Activated CD4-positive, alpha-beta memory T cell treated with anti-CD3 and anti-CD28 coated beads for 36 hours (primary cell): ENCODE measurements around the gene MCF2L2. TPM values are rescaled to one million over a fixed set of nuclear protein-coding genes. Genes with fewer than 3 reads are reported as not detected.

Experiments used
- CTCF ChIA-PET: fragments of 350-600 bp; sonication (Branson Sonifier 250); formaldehyde crosslinking; loops from one replicate; lab custom pipeline; 2021; ENCODE audit warnings: antibody characterized with exemption, inconsistent platforms; lab: Charles Lee
- POLR2A ChIA-PET: fragments of 350-600 bp; sonication (Branson Sonifier 250); formaldehyde crosslinking; loops from one replicate; lab custom pipeline; 2021; ENCODE audit warnings: antibody characterized with exemption; lab: Charles Lee
- DNase-seq: peaks from one replicate; pipeline ENCODE4 v3.0.0-alpha.2; 2020
- H3K27ac Mint-ChIP-seq: one replicate; pipeline ENCODE4 v1.8.0; 2021; ENCODE audit warnings: mixed read lengths
- H3K27me3 Mint-ChIP-seq: one replicate; pipeline ENCODE4 v1.8.0; 2021; ENCODE audit warnings: mixed read lengths
- H3K36me3 Mint-ChIP-seq: one replicate; pipeline ENCODE4 v1.8.0; 2021; ENCODE audit warnings: mixed read lengths
- H3K4me1 Mint-ChIP-seq: one replicate; pipeline ENCODE4 v1.8.0; 2021; ENCODE audit warnings: low read depth, mixed read lengths
- H3K4me3 Mint-ChIP-seq: one replicate; pipeline ENCODE4 v1.8.0; 2021; ENCODE audit warnings: mild to moderate bottlenecking, mixed read lengths
- H3K9me3 Mint-ChIP-seq: one replicate; pipeline ENCODE4 v1.8.0; 2021; ENCODE audit warnings: mixed read lengths
- intact Hi-C: fragments of 100-400 bp; cut with micrococcal nuclease; formaldehyde crosslinking; loops from one replicate; pipeline ENCODE4 v1.15.1; 2023
- total RNA-seq, 2 experiments: library from RNA; stranded (reverse); gene quantifications; one replicate each; pipeline ENCODE4 v1.2.3, GENCODE V29; 2021

The MCF2L2 gene
- total RNA-seq, 2 experiments from 2014 or later = 3.9 to 4.7 TPM

DNA sequence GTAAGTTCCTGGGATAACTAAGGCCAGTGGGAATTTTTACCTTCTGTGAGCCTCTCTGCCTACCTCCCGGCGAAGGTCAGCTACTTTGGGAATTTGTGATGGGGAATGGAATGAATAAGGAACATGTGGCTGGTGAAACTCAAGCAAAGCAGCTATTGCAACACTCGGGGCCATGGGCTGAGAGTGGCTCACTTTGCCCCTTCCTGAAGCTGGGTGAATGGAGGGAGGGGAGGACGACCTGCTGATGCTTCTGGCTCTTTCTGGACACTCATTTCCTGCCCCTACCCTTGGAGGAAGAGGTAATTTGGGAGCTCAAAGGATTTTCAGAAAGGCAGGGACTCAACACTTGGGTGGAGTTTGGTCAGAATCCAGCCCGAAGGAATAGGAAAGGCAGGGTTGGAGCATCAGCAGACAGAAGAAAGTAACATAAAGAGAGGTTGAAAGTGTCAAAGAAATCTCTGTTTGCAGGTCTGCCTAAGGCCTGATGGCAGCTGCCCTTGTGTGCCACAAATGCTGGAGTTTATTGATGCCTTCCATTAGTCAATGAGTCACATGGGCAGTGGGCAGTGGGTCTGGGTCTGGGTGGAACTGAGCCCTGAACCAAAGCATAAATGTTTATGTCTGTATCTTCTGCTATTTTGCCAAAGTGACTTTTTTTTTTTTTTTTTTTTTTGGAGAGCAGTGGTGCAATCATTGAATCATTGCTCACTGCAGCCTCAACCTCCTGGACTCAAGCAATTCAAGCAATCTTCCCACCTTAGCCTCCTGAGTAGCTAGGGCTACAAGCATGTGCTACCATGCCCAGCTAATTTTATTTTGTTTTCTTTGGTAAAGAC is 278.3 kb downstream of the MCF2L2 start:
- Mint-ChIP-seq H3K27me3 (no peaks in the 10 kb centered on the region), H3K4me1 (no peaks in the 10 kb centered on the region), H3K9me3 (no peaks in the 10 kb centered on the region), H3K36me3 (peaks cover 4% of the 10 kb centered on the region), H3K4me3 (no peak overlapping the region), H3K27ac (no peak overlapping the region)
- ChIA-PET CTCF (no interaction called here), POLR2A (no interaction called here)
- no peak for DNase-seq
- intact Hi-C loops = no loop called here

DNA sequence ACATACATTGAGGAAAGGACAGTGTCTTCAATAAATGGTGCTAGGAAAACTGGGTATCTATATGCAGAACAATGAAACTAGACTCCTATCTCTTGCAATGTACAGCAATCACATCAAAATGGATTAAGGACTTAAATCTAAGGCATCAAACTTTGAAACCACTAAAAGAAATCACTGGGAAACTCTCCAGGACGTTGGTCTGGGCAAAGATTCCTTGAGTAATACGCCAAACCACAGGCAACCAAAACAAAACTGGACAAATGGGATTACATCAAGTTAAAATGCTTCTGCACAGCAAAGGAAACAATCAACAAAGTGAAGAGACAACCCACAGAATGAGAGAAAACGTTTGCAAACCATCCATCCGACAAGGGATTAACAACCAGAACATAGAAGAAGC is 280.4 kb downstream of the MCF2L2 start:
- intact Hi-C loops = no loop called here
- Mint-ChIP-seq H3K4me3 (no peak overlapping the region), H3K27me3 (no peaks in the 10 kb centered on the region), H3K27ac (no peak overlapping the region), H3K9me3 (no peaks in the 10 kb centered on the region), H3K4me1 (no peaks in the 10 kb centered on the region), H3K36me3 (no peaks in the 10 kb centered on the region)
- DNase-seq = no peak
- ChIA-PET CTCF (no interaction called here), POLR2A (no interaction called here)

DNA sequence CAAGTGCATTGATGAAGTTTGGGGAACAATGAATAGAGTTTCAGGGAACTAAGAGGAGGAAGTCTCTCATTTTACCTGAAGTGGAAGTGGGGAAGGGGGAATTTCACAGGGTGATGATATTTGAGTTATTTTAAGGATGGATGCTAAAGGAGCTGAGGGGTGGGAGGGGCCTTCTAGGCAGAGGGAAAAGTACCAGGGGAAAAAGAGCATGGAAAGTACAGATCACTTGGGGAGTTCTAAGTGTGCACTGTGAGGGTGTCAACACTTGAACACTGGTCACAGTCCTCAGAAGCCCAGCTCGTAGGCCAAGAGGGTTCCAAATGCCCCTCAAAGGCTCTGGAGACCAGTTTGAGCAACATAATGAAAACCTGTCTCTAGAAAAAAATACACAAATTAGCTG is 284.1 kb downstream of the MCF2L2 start:
- Mint-ChIP-seq H3K4me1 (no peaks in the 10 kb centered on the region), H3K36me3 (no peaks in the 10 kb centered on the region), H3K27me3 (no peaks in the 10 kb centered on the region), H3K27ac (no peak overlapping the region), H3K4me3 (no peak overlapping the region), H3K9me3 (no peaks in the 10 kb centered on the region)
- CTCF ChIA-PET = interaction anchor here (0.7 kb wide), 1 partner anchor 22 kb away, joined by 3 read pairs; no protein-coding TSS in a partner anchor
- intact Hi-C loops = no loop called here
- POLR2A ChIA-PET = no interaction called here
- no peak for DNase-seq

GRCh38 chr3:183142199-183142598 is 286.2 kb downstream of the MCF2L2 start:
- H3K9me3 Mint-ChIP-seq = no peaks in the 10 kb centered on the region
- intact Hi-C loops = no loop called here

GRCh38 chr3:183134844-183135243 is 293.6 kb downstream of the MCF2L2 start:
- H3K27ac Mint-ChIP-seq = no peak overlapping the region
- H3K4me3 Mint-ChIP-seq = no peak overlapping the region
- CTCF ChIA-PET = no interaction called here
- no peaks in the 10 kb centered on the region for H3K4me1 Mint-ChIP-seq
- no peak for DNase-seq
- intact Hi-C loops = no loop called here
- no peaks in the 10 kb centered on the region for H3K27me3 Mint-ChIP-seq
- H3K36me3 Mint-ChIP-seq = peaks cover 10% of the 10 kb centered on the region
- POLR2A ChIA-PET = no interaction called here
- H3K9me3 Mint-ChIP-seq = peaks cover under 1% of the 10 kb centered on the region

More at GRCh38 chr3:183142199-183142598, 286.2 kb downstream of the MCF2L2 start:
- H3K27me3 Mint-ChIP-seq = no peaks in the 10 kb centered on the region
- POLR2A ChIA-PET = no interaction called here
- H3K27ac Mint-ChIP-seq = no peak overlapping the region
- CTCF ChIA-PET = interaction anchor here (1.5 kb wide), 1 partner anchor 240 kb away, joined by 4 read pairs; no protein-coding TSS in a partner anchor
- H3K4me1 Mint-ChIP-seq = no peaks in the 10 kb centered on the region
- H3K36me3 Mint-ChIP-seq = no peaks in the 10 kb centered on the region
- no peak overlapping the region for H3K4me3 Mint-ChIP-seq
- no peak for DNase-seq

DNA sequence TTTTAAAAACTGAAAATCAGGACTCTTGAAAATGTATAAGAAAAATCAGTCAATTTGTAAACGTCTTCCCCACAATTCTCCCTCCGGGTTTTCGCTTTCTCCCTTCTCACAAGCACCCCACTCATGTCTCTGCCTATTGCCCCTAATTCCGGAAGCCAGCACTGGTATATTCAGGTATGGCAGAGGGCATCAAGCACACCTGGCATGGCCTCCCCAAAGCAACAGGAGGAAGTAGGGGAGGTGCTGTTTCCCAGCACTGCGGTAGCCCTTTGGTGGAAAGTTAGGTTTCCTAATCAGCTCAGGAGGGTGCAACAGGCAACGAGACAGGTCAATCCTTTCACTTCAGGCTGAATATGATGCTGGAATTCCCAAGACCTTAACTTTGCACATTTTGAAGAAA is 296.0 kb downstream of the MCF2L2 start:
- Mint-ChIP-seq H3K27me3 (no peaks in the 10 kb centered on the region), H3K27ac (no peak overlapping the region), H3K36me3 (peaks cover 21% of the 10 kb centered on the region), H3K4me3 (no peak overlapping the region), H3K4me1 (no peaks in the 10 kb centered on the region), H3K9me3 (peaks cover 12% of the 10 kb centered on the region)
- no peak for DNase-seq
- ChIA-PET CTCF (interaction anchor here (1.1 kb wide), 1 partner anchor 53 kb away, joined by 3 read pairs; no protein-coding TSS in a partner anchor), POLR2A (no interaction called here)
- intact Hi-C loops = no loop called here

GRCh38 chr3:183131735-183132134 is 296.7 kb downstream of the MCF2L2 start:
- Mint-ChIP-seq H3K4me3 (no peak overlapping the region), H3K9me3 (peaks cover 12% of the 10 kb centered on the region), H3K4me1 (no peaks in the 10 kb centered on the region), H3K27me3 (no peaks in the 10 kb centered on the region), H3K36me3 (peaks cover 21% of the 10 kb centered on the region), H3K27ac (no peak overlapping the region)
- DNase-seq = no peak
- CTCF ChIA-PET = no interaction called here
- POLR2A ChIA-PET = no interaction called here
- intact Hi-C loops = no loop called here

DNA sequence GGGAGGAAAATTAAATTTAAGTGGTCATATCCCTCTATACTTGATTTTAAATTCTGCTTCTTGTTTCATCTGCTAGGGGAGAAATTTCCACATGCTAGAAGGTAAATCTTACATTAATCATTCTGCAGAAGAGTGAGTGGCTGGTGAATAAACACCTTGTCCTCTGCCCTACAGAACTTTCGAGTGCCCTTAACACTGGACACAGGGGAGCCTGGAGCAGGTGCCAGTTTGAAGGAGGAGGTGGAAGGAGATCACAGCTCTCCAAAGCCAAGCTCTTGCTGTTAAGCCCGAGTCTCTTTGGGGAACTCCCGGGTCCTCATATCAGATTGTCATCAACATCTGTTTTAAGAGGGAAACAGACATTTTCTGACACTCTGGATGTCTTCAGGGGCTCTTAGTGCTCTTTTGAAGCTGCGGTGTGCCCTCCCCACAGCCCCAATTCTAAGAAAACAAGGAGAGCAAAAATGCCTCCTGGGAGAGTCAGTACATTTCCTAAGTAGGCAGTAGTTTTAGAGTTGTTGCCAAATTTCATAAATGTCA is 297.2 kb downstream of the MCF2L2 start:
- intact Hi-C loops = no loop called here
- no peak for DNase-seq
- peaks cover 21% of the 10 kb centered on the region for H3K36me3 Mint-ChIP-seq
- H3K27me3 Mint-ChIP-seq = no peaks in the 10 kb centered on the region
- H3K4me3 Mint-ChIP-seq = no peak overlapping the region
- no peak overlapping the region for H3K27ac Mint-ChIP-seq
- no peaks in the 10 kb centered on the region for H3K4me1 Mint-ChIP-seq
- POLR2A ChIA-PET = no interaction called here
- peaks cover 12% of the 10 kb centered on the region for H3K9me3 Mint-ChIP-seq
- CTCF ChIA-PET = no interaction called here

DNA sequence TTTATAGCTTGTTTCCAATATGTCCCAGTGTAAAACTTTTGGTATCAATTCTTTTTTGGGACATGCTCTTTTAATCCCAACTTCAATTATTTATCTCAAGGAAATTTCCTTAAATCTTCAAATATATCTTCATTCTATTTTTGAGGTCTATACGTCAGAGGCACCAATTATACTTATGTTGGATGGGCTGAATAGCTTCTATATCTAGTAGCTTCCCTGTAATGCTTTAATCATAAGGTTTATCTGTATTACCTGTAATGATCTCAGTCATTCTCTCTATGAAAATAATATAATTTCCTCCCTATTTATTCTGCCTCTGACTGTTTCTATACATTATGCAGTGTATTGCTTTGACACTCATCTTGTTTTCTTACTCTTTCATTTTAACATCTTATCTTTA is 299.2 kb downstream of the MCF2L2 start:
- H3K9me3 Mint-ChIP-seq = peaks cover 12% of the 10 kb centered on the region
- H3K36me3 Mint-ChIP-seq = peaks cover 16% of the 10 kb centered on the region
- H3K27ac Mint-ChIP-seq = no peak overlapping the region
- POLR2A ChIA-PET = no interaction called here
- intact Hi-C loops = no loop called here
- no peak overlapping the region for H3K4me3 Mint-ChIP-seq
- CTCF ChIA-PET = interaction anchor here (0.8 kb wide), 1 partner anchor 253 kb away, joined by 5 read pairs; no protein-coding TSS in a partner anchor
- H3K27me3 Mint-ChIP-seq = no peaks in the 10 kb centered on the region
- H3K4me1 Mint-ChIP-seq = no peaks in the 10 kb centered on the region
- no peak for DNase-seq

DNA sequence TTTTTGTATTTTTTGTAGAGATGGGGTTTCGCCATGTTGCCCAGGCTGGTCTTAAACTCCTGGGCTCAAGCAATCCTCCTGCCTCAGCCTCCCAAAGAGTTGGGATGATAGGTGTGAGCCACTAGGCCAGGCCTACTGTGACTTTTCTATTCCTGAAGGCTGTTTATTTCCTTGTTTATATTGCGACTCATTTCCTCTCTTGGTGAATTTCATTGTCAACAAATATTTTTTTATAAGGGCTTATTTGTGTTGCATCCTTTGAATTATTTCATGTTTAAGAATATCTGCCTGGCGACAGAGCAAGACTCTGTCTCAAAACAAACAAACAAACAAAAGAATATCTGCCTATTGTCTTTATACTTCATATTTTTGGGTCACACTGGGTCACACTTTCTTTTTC is 299.7 kb downstream of the MCF2L2 start:
- DNase-seq = no peak
- Mint-ChIP-seq H3K9me3 (peaks cover 12% of the 10 kb centered on the region), H3K4me1 (peaks cover 3% of the 10 kb centered on the region), H3K27me3 (no peaks in the 10 kb centered on the region), H3K36me3 (peaks cover 16% of the 10 kb centered on the region), H3K4me3 (no peak overlapping the region), H3K27ac (no peak overlapping the region)
- CTCF ChIA-PET = interaction anchor here (0.6 to 1.0 kb wide), 3 partner anchors 56 to 258 kb away, joined by 3 to 5 read pairs (median 3); no protein-coding TSS in a partner anchor
- intact Hi-C loops = no loop called here
- POLR2A ChIA-PET = no interaction called here
